Stimulated activated naive CD8-positive, alpha-beta T cell treated with anti-CD3 and anti-CD28 coated beads, Interleukin-15, Interleukin-2, amounts not matched to agents 100 ng/mL and 50 ng/mL, for 24 hours (primary cell): ENCODE data around the gene TPRG1.

Experiments used
- H3K27ac Mint-ChIP-seq: one replicate; pipeline ENCODE4 v1.8.0; 2021; ENCODE audit warnings: mild to moderate bottlenecking, mixed read lengths
- H3K27me3 Mint-ChIP-seq: one replicate; pipeline ENCODE4 v1.8.0; 2021; ENCODE audit warnings: mixed read lengths
- H3K36me3 Mint-ChIP-seq: one replicate; pipeline ENCODE4 v1.8.0; 2021; ENCODE audit warnings: low read depth, mixed read lengths
- H3K4me1 Mint-ChIP-seq: one replicate; pipeline ENCODE4 v1.8.0; 2021; ENCODE audit warnings: low read depth, mixed read lengths
- H3K4me3 Mint-ChIP-seq: one replicate; pipeline ENCODE4 v1.8.0; 2021; ENCODE audit warnings: mild to moderate bottlenecking, mixed read lengths
- H3K9me3 Mint-ChIP-seq: one replicate; pipeline ENCODE4 v1.8.0; 2021; ENCODE audit warnings: mixed read lengths

Gene TPRG1

GRCh38 chr3:189148081-189148507, 23.7 kb upstream of the TPRG1 start:
- H3K27ac Mint-ChIP-seq = no peak overlapping the region
- H3K27me3 Mint-ChIP-seq = no peaks in the 10 kb centered on the region
- no peaks in the 10 kb centered on the region for H3K9me3 Mint-ChIP-seq
- H3K4me3 Mint-ChIP-seq = no peak overlapping the region
- peaks cover 16% of the 10 kb centered on the region for H3K4me1 Mint-ChIP-seq
- H3K36me3 Mint-ChIP-seq = no peaks in the 10 kb centered on the region

GRCh38 chr3:189149203-189149602, 22.6 kb upstream of the TPRG1 start:
- Mint-ChIP-seq H3K27me3 (no peaks in the 10 kb centered on the region), H3K27ac (no peak overlapping the region)

GRCh38 chr3:189157232-189158007, 14.4 kb upstream of the TPRG1 start:
- Mint-ChIP-seq H3K27ac (no peak overlapping the region), H3K4me1 (no peaks in the 10 kb centered on the region), H3K27me3 (no peaks in the 10 kb centered on the region), H3K9me3 (no peaks in the 10 kb centered on the region), H3K4me3 (no peak overlapping the region), H3K36me3 (no peaks in the 10 kb centered on the region)

More at GRCh38 chr3:189149203-189149602, 22.6 kb upstream of the TPRG1 start:
- no peaks in the 10 kb centered on the region for H3K9me3 Mint-ChIP-seq
- peaks cover 7% of the 10 kb centered on the region for H3K4me1 Mint-ChIP-seq
- H3K36me3 Mint-ChIP-seq = no peaks in the 10 kb centered on the region
- no peak overlapping the region for H3K4me3 Mint-ChIP-seq

- Mint-ChIP-seq H3K9me3 (no peaks in the 10 kb centered on the region), H3K4me3 (no peak overlapping the region), H3K27ac (no peak overlapping the region), H3K4me1 (no peaks in the 10 kb centered on the region), H3K36me3 (no peaks in the 10 kb centered on the region), H3K27me3 (no peaks in the 10 kb centered on the region)
Observed at GRCh38 chr3:189158034-189158433, 13.7 kb upstream of the TPRG1 start.

GRCh38 chr3:189160519-189161309, 11.1 kb upstream of the TPRG1 start:
- Mint-ChIP-seq H3K4me1 (no peaks in the 10 kb centered on the region), H3K27me3 (no peaks in the 10 kb centered on the region), H3K27ac (no peak overlapping the region), H3K4me3 (no peak overlapping the region), H3K36me3 (no peaks in the 10 kb centered on the region), H3K9me3 (no peaks in the 10 kb centered on the region)

GRCh38 chr3:189165092-189165612, 6.6 kb upstream of the TPRG1 start:
- Mint-ChIP-seq H3K9me3 (no peaks in the 10 kb centered on the region), H3K4me3 (no peak overlapping the region), H3K27ac (no peak overlapping the region), H3K4me1 (peaks cover 4% of the 10 kb centered on the region), H3K36me3 (no peaks in the 10 kb centered on the region), H3K27me3 (no peaks in the 10 kb centered on the region)

GRCh38 chr3:189166321-189166720, 5.5 kb upstream of the TPRG1 start:
- Mint-ChIP-seq H3K27ac (no peak overlapping the region), H3K4me3 (no peak overlapping the region), H3K9me3 (no peaks in the 10 kb centered on the region), H3K4me1 (peaks cover 4% of the 10 kb centered on the region), H3K27me3 (no peaks in the 10 kb centered on the region), H3K36me3 (no peaks in the 10 kb centered on the region)

GRCh38 chr3:189167027-189167766, 4.6 kb upstream of the TPRG1 start:
- H3K9me3 Mint-ChIP-seq = no peaks in the 10 kb centered on the region
- H3K27me3 Mint-ChIP-seq = no peaks in the 10 kb centered on the region
- no peak overlapping the region for H3K4me3 Mint-ChIP-seq
- H3K27ac Mint-ChIP-seq = no peak overlapping the region
- H3K36me3 Mint-ChIP-seq = no peaks in the 10 kb centered on the region
- H3K4me1 Mint-ChIP-seq = peaks cover 5% of the 10 kb centered on the region

GRCh38 chr3:189168711-189169110, 3.1 kb upstream of the TPRG1 start:
- Mint-ChIP-seq H3K4me3 (no peak overlapping the region), H3K27me3 (no peaks in the 10 kb centered on the region), H3K36me3 (no peaks in the 10 kb centered on the region), H3K9me3 (no peaks in the 10 kb centered on the region), H3K27ac (no peak overlapping the region), H3K4me1 (peaks cover 15% of the 10 kb centered on the region)

GRCh38 chr3:189169728-189170127, 2.0 kb upstream of the TPRG1 start:
- no peak overlapping the region for H3K4me3 Mint-ChIP-seq
- peaks cover 15% of the 10 kb centered on the region for H3K4me1 Mint-ChIP-seq
- no peaks in the 10 kb centered on the region for H3K9me3 Mint-ChIP-seq
- H3K27ac Mint-ChIP-seq = no peak overlapping the region
- no peaks in the 10 kb centered on the region for H3K36me3 Mint-ChIP-seq
- no peaks in the 10 kb centered on the region for H3K27me3 Mint-ChIP-seq

- Mint-ChIP-seq H3K9me3 (no peaks in the 10 kb centered on the region), H3K27ac (no peak overlapping the region), H3K27me3 (no peaks in the 10 kb centered on the region), H3K4me3 (no peak overlapping the region), H3K36me3 (no peaks in the 10 kb centered on the region), H3K4me1 (peaks cover 15% of the 10 kb centered on the region)
Observed at GRCh38 chr3:189170559-189170958, 1.2 kb upstream of the TPRG1 start.

- Mint-ChIP-seq H3K4me3 (no peak overlapping the region), H3K27ac (no peak overlapping the region), H3K9me3 (no peaks in the 10 kb centered on the region), H3K4me1 (peaks cover 11% of the 10 kb centered on the region), H3K27me3 (no peaks in the 10 kb centered on the region), H3K36me3 (no peaks in the 10 kb centered on the region)
Observed at GRCh38 chr3:189172668-189173419, 1.1 kb downstream of the TPRG1 start.

- Mint-ChIP-seq H3K9me3 (peaks cover 19% of the 10 kb centered on the region), H3K27me3 (no peaks in the 10 kb centered on the region), H3K4me1 (no peaks in the 10 kb centered on the region), H3K4me3 (no peak overlapping the region), H3K27ac (no peak overlapping the region), H3K36me3 (peaks cover 4% of the 10 kb centered on the region)
Observed at GRCh38 chr3:189184566-189184965, 12.8 kb downstream of the TPRG1 start.

GRCh38 chr3:189186101-189186500, 14.3 kb downstream of the TPRG1 start:
- Mint-ChIP-seq H3K4me3 (no peak overlapping the region), H3K36me3 (peaks cover 4% of the 10 kb centered on the region), H3K27ac (no peak overlapping the region), H3K4me1 (no peaks in the 10 kb centered on the region), H3K9me3 (peaks cover 14% of the 10 kb centered on the region), H3K27me3 (no peaks in the 10 kb centered on the region)
